IMR-90 (cell line): ENCODE results near the gene PPP1CA. TPM values are rescaled to one million over a fixed set of nuclear protein-coding genes. Genes with fewer than 3 reads are reported as not detected.

ENCODE experiments used
- ATAC-seq: fragments of 200-7000 bp; cut with Tn5 transposase; 2 replicates; pipeline ENCODE4 v1.9.1; 2020; ENCODE audit warnings: low read depth, mild to moderate bottlenecking, moderate library complexity
- BruUV-seq: library from RNA; stranded (reverse); fragments of 400-500 nt; replicated peaks from 2 replicates; lab custom pipeline; 2021; lab: Mats Ljungman, UMichigan
- CTCF ChIA-PET: fragments of 300-600 bp; formaldehyde crosslinking; extraction: SDS; loops from one replicate; lab custom pipeline; 2021; ENCODE audit warnings: antibody characterized with exemption; lab: Yijun Ruan, JAX
- POLR2A ChIA-PET: fragments of 300-600 bp; sonication (Branson Sonifier 250); formaldehyde crosslinking; loops from one replicate; lab custom pipeline; 2022; ENCODE audit warnings: antibody characterized with exemption; ENCODE audit not compliant: unreplicated experiment; lab: Charles Lee
- DNase-seq: peaks from one replicate; pipeline ENCODE4 v3.0.0; 2013
- H2AFZ ChIP-seq: replicated peaks from 2 replicates; pipeline ENCODE3; 2013; ENCODE audit warnings: low read length, mild to moderate bottlenecking; ENCODE audit not compliant: poor library complexity
- H2AK5ac ChIP-seq: 2 replicates; pipeline ENCODE4 v1.6.1; 2013; ENCODE audit warnings: low read depth, low read length, inconsistent platforms
- H2AK9ac ChIP-seq: replicated peaks from 2 replicates; pipeline ENCODE3; 2013; ENCODE audit warnings: mild to moderate bottlenecking, low read depth, low read length, moderate library complexity; ENCODE audit not compliant: poor library complexity
- H2BK120ac ChIP-seq: 2 replicates; pipeline ENCODE4 v1.6.1; 2013; ENCODE audit warnings: low read depth, low read length, inconsistent platforms
- H2BK15ac ChIP-seq: 3 replicates; pipeline ENCODE4 v1.6.1; 2013; ENCODE audit warnings: low read depth, low read length, inconsistent platforms
- H2BK20ac ChIP-seq: 2 replicates; pipeline ENCODE4 v1.6.1; 2013; ENCODE audit warnings: low read depth, mild to moderate bottlenecking, inconsistent platforms, low read length, moderate library complexity
- H2BK5ac ChIP-seq: 2 replicates; pipeline ENCODE4 v1.6.1; 2013; ENCODE audit warnings: mild to moderate bottlenecking, low read depth, low read length, inconsistent platforms; ENCODE audit not compliant: poor library complexity, severe bottlenecking
- H3K14ac ChIP-seq: replicated peaks from 2 replicates; pipeline ENCODE4 v1.6.1; 2013; ENCODE audit warnings: low read depth, low read length, inconsistent platforms
- H3K18ac ChIP-seq: 2 replicates; pipeline ENCODE4 v1.6.1; 2013; ENCODE audit warnings: low read depth, low read length, control low read depth
- H3K23ac ChIP-seq: 2 replicates; pipeline ENCODE4 v1.6.1; 2013; ENCODE audit warnings: low read depth, low read length, inconsistent platforms
- H3K27ac ChIP-seq: 2 replicates; pipeline ENCODE4 v1.5.1; 2013; ENCODE audit warnings: mild to moderate bottlenecking, control low read depth, low read length; ENCODE audit not compliant: insufficient read depth
- H3K27me3 ChIP-seq: 2 replicates; pipeline ENCODE4 v1.6.1; 2013; ENCODE audit warnings: low read length; ENCODE audit not compliant: control insufficient read depth, insufficient read depth
- H3K36me3 ChIP-seq: 2 replicates; pipeline ENCODE4 v1.6.1; 2013; ENCODE audit warnings: low read length, mixed read lengths; ENCODE audit not compliant: control insufficient read depth, insufficient read depth
- H3K4ac ChIP-seq: 2 replicates; pipeline ENCODE4 v1.6.1; 2013; ENCODE audit warnings: low read depth, low read length, inconsistent platforms
- H3K4me1 ChIP-seq: 2 replicates; pipeline ENCODE4 v1.6.1; 2013; ENCODE audit warnings: low read length, mixed read lengths; ENCODE audit not compliant: control insufficient read depth, insufficient read depth
- H3K4me2 ChIP-seq: 2 replicates; pipeline ENCODE4 v1.6.1; 2013; ENCODE audit warnings: low read depth, mild to moderate bottlenecking, control low read depth, low read length, moderate library complexity
- H3K4me3 ChIP-seq: 2 replicates; pipeline ENCODE4 v1.5.1; 2013; ENCODE audit warnings: low read depth, mild to moderate bottlenecking, control low read depth, low read length, moderate library complexity; ENCODE audit not compliant: insufficient read depth
- H3K56ac ChIP-seq: 2 replicates; pipeline ENCODE4 v1.6.1; 2013; ENCODE audit warnings: low read length, inconsistent platforms; ENCODE audit not compliant: insufficient read depth; ENCODE audit errors: extremely low read depth
- H3K79me1 ChIP-seq, 2 experiments: 2 replicates each; pipeline ENCODE4 v1.6.1; 2013; ENCODE audit warnings: low read length in 2 of 2, inconsistent platforms in 1 of 2, low read depth in 1 of 2
- H3K9ac ChIP-seq: 2 replicates; pipeline ENCODE4 v1.6.1; 2013; ENCODE audit warnings: low read depth, low read length, control low read depth
- H3K9me1 ChIP-seq: 2 replicates; pipeline ENCODE4 v1.6.1; 2013; ENCODE audit warnings: low read length, inconsistent platforms; ENCODE audit not compliant: insufficient read depth
- H3K9me3 ChIP-seq: 2 replicates; pipeline ENCODE4 v1.6.1; 2013; ENCODE audit warnings: low read length; ENCODE audit not compliant: control insufficient read depth, insufficient read depth
- H4K20me1 ChIP-seq: 2 replicates; pipeline ENCODE4 v1.6.1; 2013; ENCODE audit warnings: low read length, inconsistent platforms; ENCODE audit not compliant: insufficient read depth
- H4K5ac ChIP-seq: 2 replicates; pipeline ENCODE4 v1.6.1; 2013; ENCODE audit warnings: mild to moderate bottlenecking, low read depth, low read length, control low read depth
- H4K8ac ChIP-seq, 2 experiments: 2 replicates each; pipeline ENCODE4 v1.6.1; 2013; ENCODE audit warnings: low read depth in 2 of 2, low read length in 2 of 2, control low read depth in 1 of 2, inconsistent platforms in 1 of 2
- H4K91ac ChIP-seq: 2 replicates; pipeline ENCODE4 v1.6.1; 2013; ENCODE audit warnings: low read depth, low read length, inconsistent platforms; ENCODE audit not compliant: insufficient read depth
- BHLHE40 ChIP-seq: fragments of 150-350 bp; IDR thresholded peaks from 2 replicates; pipeline ENCODE4 v1.6.1; 2016; ENCODE audit warnings: mild to moderate bottlenecking, low read depth, low read length
- CEBPB ChIP-seq: IDR thresholded peaks from 2 replicates; pipeline ENCODE4 v1.6.1; 2012; ENCODE audit warnings: low read depth, low read length, improper control_type of control experiment
- CHD1 ChIP-seq: IDR thresholded peaks from 2 replicates; pipeline ENCODE4 v1.6.1; 2012; ENCODE audit warnings: low read depth, low read length, improper control_type of control experiment
- FOS ChIP-seq: fragments of 150-350 bp; IDR thresholded peaks from 2 replicates; pipeline ENCODE4 v1.6.1; 2016; ENCODE audit warnings: low read depth, low read length
- MAFK ChIP-seq: IDR thresholded peaks from 2 replicates; pipeline ENCODE4 v1.6.1; 2012; ENCODE audit warnings: low read depth, low read length, improper control_type of control experiment
- MAZ ChIP-seq: IDR thresholded peaks from 2 replicates; pipeline ENCODE4 v1.6.1; 2012; ENCODE audit warnings: low read depth, mild to moderate bottlenecking, low read length, improper control_type of control experiment, moderate library complexity, borderline replicate concordance
- MXI1 ChIP-seq: IDR thresholded peaks from 2 replicates; pipeline ENCODE4 v1.6.1; 2012; ENCODE audit warnings: low read depth, mild to moderate bottlenecking, low read length, moderate library complexity, borderline replicate concordance
- NFE2L2 ChIP-seq: fragments of 150-350 bp; IDR thresholded peaks from 2 replicates; pipeline ENCODE4 v1.6.1; 2016; ENCODE audit warnings: low read depth, mild to moderate bottlenecking, low read length
- POLR2A ChIP-seq: IDR thresholded peaks from 2 replicates; pipeline ENCODE4 v1.6.1; 2012; ENCODE audit warnings: mild to moderate bottlenecking, low read depth, low read length
- RAD21 ChIP-seq: IDR thresholded peaks from 2 replicates; pipeline ENCODE4 v1.6.1; 2012; ENCODE audit warnings: low read length, improper control_type of control experiment
- RCOR1 ChIP-seq: IDR thresholded peaks from 2 replicates; pipeline ENCODE4 v1.6.1; 2012; ENCODE audit warnings: mild to moderate bottlenecking, low read length, improper control_type of control experiment; ENCODE audit not compliant: insufficient replicate concordance
- RFX5 ChIP-seq: IDR thresholded peaks from 2 replicates; pipeline ENCODE4 v1.8.0; 2012; ENCODE audit warnings: low read depth, mild to moderate bottlenecking, low read length, moderate library complexity
- SMC3 ChIP-seq: fragments of 150-350 bp; IDR thresholded peaks from 2 replicates; pipeline ENCODE4 v1.6.1; 2016; ENCODE audit warnings: low read depth, mild to moderate bottlenecking, antibody characterized with exemption, low read length, moderate library complexity
- WGBS, 2 experiments: methylation state at CpG; one replicate each; pipeline versions ENCODE4 v1.1.5 to v1.1.7; 2013; ENCODE audit warnings: missing lambda C conversion rate in 2 of 2; ENCODE audit not compliant: insufficient read length in 1 of 2; ENCODE audit errors: extremely low coverage in 2 of 2; 5-methylcytosine and 5-hydroxymethylcytosine counted together
- dilution Hi-C: fragments of 300-500 bp; cut with HindIII; formaldehyde crosslinking; loops from one replicate; pipeline ENCODE4 v1.14.3; 2018; ENCODE audit warnings: low sequenced_read_pairs; ENCODE audit not compliant: unreplicated experiment
- in situ Hi-C: fragments of 300-500 bp; cut with MboI; formaldehyde crosslinking; loops from 3 replicates; pipeline ENCODE4 v1.14.3; 2019; ENCODE audit warnings: low sequenced_read_pairs, inconsistent platforms, mixed read lengths
- intact Hi-C: fragments of 100-400 bp; cut with micrococcal nuclease; formaldehyde crosslinking; loops from 2 replicates; pipeline ENCODE4 v1.10.0; 2022
- polyA plus RNA-seq, 3 experiments: library from polyadenylated mRNA; depleted of rRNA; stranded (reverse); fragments of >200 nt; gene quantifications; 2 replicates each; pipeline ENCODE4 v1.2.3, GENCODE V29; 2012; ENCODE audit warnings: low replicate concordance in 1 of 3
- total RNA-seq: library from RNA; depleted of rRNA; stranded (reverse); fragments of >200 nt; gene quantifications from 2 replicates; pipeline ENCODE4 v1.2.3, GENCODE V29; 2012
- TF ChIP-seq, protein P1 (sequence below): conservative IDR thresholded peaks from 2 replicates; pipeline ENCODE4 v1.5.1; 2012; ENCODE audit warnings: mild to moderate bottlenecking, low read depth, low read length, improper control_type of control experiment
- TF ChIP-seq, protein P2 (sequence below): fragments of 150-350 bp; IDR thresholded peaks from 2 replicates; pipeline ENCODE4 v1.6.1; 2016; ENCODE audit warnings: low read depth, mild to moderate bottlenecking, low read length, moderate library complexity, borderline replicate concordance
- TF ChIP-seq, protein P3 (sequence below): fragments of 150-350 bp; IDR thresholded peaks from 2 replicates; pipeline ENCODE4 v1.6.1; 2017; ENCODE audit warnings: mild to moderate bottlenecking, antibody characterized with exemption, low read length, low read depth

PPP1CA gene
- total and polyA plus RNA-seq, 2 of the 4 experiments (the other 2 are of a cell fraction), result 228 to 313 TPM

DNA sequence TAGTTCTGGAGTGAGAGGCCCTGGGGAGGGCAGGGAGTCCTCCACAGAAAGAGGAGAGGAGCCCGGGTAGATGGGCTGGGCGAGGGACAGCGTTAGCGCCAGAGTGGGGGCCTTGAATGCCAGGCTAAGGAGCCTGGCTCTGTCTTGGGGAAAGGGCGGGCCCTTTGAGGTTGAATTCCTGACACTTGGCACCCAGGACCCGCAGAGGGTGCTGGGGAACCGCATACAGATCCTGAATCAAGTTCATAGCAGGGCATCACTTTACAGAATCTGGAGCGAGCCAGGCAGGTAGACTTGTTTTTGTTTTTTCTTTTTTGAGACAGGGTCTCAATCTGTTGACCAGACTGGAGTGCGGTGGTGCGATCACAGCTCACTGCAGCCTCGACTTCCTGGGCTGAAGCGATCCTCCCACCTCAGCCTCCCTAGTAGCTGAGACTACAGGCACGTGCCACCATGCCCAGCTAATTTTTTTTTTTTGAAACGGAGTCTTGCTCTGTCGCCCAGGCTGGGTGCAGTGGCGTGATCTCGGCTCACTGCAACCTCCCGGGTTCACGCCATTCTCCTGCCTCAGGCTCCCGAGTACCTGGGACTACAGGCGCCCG lies 19.9 kb upstream of the PPP1CA start:
- Histone ChIP-seq H3K79me1 (no peaks in the 10 kb centered on the region), H2AK5ac (no peak overlapping the region), H2BK120ac (no peak overlapping the region), H3K4me1 (peaks cover 5% of the 10 kb centered on the region; the same call in 1 of the 2 replicates), H2AFZ (peak overlapping the region; percentile 92), H3K14ac (no peak overlapping the region), H2BK5ac (no peak overlapping the region), H3K27ac (no peak overlapping the region), H2BK20ac (no peak overlapping the region), H3K4me3 (no peak overlapping the region), H3K4me2 (peak overlapping the region; percentile 57; the same call in 1 of the 2 replicates), H4K8ac (peak overlapping the region in 1 of 2 experiments; percentile 42; a peak in 1 of 4 replicates), H2BK15ac (no peak overlapping the region), H3K9me3 (no peaks in the 10 kb centered on the region), H4K20me1 (no peaks in the 10 kb centered on the region), H3K9me1 (no peaks in the 10 kb centered on the region), H3K56ac (no peak overlapping the region), H3K4ac (no peak overlapping the region), H4K5ac (no peak overlapping the region), H3K36me3 (no peaks in the 10 kb centered on the region), H2AK9ac (no peak overlapping the region), H3K9ac (no peak overlapping the region), H3K23ac (no peak overlapping the region), H4K91ac (no peak overlapping the region), H3K18ac (no peak overlapping the region), H3K27me3 (no peaks in the 10 kb centered on the region)
- CTCF ChIA-PET, result interaction anchor here (1.8 kb wide), 1 partner anchor 20 kb away, joined by 7 read pairs; the partner anchor contains the start of gene PPP1CA
- in situ Hi-C loops, result no loop called here
- TF ChIP-seq, protein P1, sequence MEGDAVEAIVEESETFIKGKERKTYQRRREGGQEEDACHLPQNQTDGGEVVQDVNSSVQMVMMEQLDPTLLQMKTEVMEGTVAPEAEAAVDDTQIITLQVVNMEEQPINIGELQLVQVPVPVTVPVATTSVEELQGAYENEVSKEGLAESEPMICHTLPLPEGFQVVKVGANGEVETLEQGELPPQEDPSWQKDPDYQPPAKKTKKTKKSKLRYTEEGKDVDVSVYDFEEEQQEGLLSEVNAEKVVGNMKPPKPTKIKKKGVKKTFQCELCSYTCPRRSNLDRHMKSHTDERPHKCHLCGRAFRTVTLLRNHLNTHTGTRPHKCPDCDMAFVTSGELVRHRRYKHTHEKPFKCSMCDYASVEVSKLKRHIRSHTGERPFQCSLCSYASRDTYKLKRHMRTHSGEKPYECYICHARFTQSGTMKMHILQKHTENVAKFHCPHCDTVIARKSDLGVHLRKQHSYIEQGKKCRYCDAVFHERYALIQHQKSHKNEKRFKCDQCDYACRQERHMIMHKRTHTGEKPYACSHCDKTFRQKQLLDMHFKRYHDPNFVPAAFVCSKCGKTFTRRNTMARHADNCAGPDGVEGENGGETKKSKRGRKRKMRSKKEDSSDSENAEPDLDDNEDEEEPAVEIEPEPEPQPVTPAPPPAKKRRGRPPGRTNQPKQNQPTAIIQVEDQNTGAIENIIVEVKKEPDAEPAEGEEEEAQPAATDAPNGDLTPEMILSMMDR, result no peak
- TF ChIP-seq, protein P2, sequence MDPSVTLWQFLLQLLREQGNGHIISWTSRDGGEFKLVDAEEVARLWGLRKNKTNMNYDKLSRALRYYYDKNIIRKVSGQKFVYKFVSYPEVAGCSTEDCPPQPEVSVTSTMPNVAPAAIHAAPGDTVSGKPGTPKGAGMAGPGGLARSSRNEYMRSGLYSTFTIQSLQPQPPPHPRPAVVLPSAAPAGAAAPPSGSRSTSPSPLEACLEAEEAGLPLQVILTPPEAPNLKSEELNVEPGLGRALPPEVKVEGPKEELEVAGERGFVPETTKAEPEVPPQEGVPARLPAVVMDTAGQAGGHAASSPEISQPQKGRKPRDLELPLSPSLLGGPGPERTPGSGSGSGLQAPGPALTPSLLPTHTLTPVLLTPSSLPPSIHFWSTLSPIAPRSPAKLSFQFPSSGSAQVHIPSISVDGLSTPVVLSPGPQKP, result no peak
- TF ChIP-seq MAFK (no peak), RAD21 (no peak), MAZ (no peak), BHLHE40 (no peak), NFE2L2 (no peak), SMC3 (no peak), RFX5 (no peak), CEBPB (no peak), MXI1 (no peak), RCOR1 (no peak), CHD1 (no peak), POLR2A (no peak), FOS (no peak)
- TF ChIP-seq, protein P3, sequence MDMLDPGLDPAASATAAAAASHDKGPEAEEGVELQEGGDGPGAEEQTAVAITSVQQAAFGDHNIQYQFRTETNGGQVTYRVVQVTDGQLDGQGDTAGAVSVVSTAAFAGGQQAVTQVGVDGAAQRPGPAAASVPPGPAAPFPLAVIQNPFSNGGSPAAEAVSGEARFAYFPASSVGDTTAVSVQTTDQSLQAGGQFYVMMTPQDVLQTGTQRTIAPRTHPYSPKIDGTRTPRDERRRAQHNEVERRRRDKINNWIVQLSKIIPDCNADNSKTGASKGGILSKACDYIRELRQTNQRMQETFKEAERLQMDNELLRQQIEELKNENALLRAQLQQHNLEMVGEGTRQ, result no peak
- BruUV-seq, result no TSS peak
- WGBS, 2 experiments, result 64% methylated on average over 8 of the region's 22 CpGs; no CpG with 5 or more reads in 1 of the 2 experiments
- dilution Hi-C loops, result no loop called here
- intact Hi-C loops, result loop anchor here (5.0 kb wide), 1 partner anchor 61 kb away; the partner anchor contains the start of gene AIP
- POLR2A ChIA-PET, result no interaction called here
- ATAC-seq, result no peak
- DNase-seq, result no peak
